Kidney tubule cell (primary cell): ENCODE results near the gene CDK3.
A peak's percentile ranks its signal among the peaks of the same experiment; 100 is the strongest.
"Not testable (repeated sequence)": the region's sequence is repeated elsewhere in the genome, so short reads cannot be mapped to it uniquely, and the experiment has no call there.

ENCODE experiments used
- DNase-seq: peaks from one replicate; pipeline ENCODE4 v3.0.0-alpha.2; 2018; ENCODE audit warnings: low spot score

Gene CDK3

DNA sequence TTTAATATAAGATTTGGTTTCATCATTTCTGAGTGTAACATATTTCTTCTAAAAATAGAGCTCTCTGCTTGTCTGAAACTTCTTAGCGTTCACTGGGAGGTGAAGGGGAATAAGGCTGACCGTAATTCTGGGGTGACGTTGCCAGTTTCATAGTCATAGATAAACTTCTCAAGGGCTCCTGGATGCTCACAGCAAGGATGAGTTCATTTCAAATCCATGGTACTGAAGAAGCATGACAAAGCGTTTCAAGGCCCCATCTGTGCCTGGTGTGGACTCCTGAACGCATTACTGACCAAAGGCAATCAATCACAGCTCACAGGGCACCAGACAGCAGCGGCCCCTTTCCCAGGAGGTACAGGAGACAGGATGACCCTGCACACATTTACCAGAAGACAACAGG lies 38.5 kb downstream of the CDK3 start:
- no peak for DNase-seq

DNA sequence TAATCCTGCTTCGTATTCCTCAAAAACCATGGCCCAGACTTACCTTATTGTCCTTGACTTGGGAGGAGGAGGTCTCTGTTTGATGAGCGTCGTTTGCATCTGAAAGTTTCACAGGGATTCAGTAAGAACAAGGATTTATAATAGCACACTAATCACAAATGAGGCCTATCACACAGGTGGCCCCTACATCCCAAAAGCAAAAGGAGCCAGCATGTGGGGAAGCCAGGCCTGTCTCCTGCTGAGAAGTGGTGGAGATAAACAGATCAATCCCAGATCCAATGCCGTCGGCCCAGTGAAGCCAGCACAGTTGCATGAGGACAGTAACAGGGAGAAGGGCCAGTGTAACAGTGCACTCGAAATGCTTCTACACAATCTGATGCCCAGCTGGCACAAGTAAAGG lies 39.7 kb downstream of the CDK3 start:
- DNase-seq, result no peak

DNA sequence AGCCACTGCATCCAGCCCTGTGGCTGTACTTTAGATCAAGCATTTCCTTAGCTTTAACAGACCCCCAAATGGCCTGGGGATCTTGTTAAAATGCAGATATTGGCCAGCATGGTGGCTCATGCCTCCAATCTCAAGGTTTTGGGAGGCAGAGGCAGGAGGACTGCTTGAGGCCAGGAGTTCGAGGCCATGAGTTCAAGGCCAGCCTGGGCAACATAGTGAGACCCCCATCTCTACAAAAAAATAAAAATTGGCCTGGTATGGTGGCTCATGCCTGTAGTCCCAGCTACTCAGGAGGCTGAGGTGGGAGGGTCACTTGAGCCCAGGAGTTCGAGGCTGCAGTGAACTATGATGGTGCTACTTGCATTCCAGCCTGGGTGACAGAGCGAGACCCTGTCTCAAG lies 42.2 kb downstream of the CDK3 start:
- DNase-seq, result not testable (repeated sequence)

DNA sequence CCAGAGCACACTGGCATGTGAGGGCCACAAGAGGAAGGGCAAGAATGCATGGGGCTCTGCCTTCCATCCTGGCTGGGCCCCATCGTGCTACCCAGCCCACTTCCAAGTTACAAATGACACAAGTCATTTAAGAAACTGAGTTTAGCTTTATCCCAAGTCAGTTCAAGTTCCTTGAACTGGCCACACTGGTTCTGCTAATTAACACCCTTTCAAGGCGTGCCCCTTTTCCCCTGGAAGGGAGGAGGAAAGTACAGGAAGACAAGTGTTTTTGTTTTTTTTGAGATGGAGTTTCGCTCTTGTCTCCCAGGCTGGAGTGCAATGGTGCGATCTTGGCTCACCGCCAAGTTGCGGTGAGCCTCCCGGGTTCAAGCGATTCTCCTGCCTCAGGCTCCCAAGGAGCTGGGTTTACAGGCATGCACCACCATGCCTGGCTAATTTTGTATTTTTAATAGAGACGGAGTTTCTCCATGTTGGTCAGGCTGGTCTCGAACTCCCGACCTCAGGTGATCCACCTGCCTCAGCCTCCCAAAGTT lies 43.9 kb downstream of the CDK3 start:
- not testable (repeated sequence) for DNase-seq

DNA sequence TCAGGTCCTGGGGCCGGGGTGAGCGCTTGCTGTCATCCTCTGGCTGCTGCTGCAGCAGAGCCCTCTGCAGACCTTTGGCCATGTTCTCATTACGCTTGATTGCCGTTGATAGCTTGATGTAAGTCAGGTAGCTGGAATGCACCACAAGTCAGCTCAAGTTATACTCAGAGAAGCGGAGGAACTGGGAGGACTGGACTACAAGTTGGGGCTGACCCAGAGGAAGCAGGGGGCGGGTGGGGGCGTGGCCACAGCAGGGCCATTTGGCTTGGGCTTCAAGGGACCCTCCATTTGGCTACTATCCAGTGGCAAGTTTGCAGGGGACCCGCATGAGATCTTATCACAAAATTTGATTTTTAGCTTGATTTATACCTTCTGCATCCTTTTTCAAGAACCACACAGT lies 45.4 kb downstream of the CDK3 start:
- peak; percentile 23 for DNase-seq

DNA sequence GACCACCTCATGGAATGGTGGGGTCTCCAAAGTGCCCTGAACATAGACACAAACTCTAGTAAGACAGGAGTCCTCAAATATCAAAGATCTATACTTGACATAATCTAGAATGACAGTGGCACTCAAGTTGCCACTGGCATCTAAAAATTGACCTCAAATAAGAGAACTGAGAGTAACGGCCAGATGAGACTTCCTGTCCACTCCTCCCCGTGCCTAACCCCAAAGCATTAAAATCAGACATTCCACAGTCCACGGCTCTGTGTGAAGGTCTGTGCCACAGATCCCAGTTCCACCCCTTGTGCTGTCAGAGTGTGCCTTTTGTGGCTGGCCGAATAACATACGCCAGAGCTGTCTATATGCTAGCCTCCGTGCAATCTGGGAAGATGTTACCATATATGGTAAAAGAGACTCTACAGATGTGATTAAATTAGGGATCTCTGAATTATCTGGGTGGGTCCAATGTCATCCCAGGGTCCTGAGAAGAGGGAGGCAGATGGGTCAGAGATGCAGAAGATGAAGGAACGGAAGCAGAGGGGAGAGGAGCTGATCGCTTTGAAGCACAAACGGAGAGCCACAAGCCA lies 47.5 kb downstream of the CDK3 start:
- no peak for DNase-seq

DNA sequence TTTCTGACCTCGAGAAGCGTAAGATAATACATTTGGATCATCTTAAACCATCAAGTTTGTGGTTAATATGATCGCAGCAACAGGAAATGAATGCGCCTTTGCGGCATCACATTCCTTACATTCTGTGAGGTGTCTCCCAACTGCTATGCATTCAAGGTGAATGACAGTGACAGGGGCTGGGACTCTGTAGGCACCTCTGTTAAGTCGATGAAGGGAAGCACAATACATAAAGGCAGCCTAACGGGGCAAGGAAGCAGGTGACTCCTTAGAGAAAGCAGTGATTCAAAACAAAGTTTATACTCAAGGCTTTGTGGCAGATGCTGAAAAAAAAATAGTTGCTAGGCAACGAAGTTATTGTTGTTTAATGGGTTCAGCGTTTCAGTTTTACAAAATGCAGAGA lies 48.1 kb downstream of the CDK3 start:
- peak; percentile 64 for DNase-seq

DNA sequence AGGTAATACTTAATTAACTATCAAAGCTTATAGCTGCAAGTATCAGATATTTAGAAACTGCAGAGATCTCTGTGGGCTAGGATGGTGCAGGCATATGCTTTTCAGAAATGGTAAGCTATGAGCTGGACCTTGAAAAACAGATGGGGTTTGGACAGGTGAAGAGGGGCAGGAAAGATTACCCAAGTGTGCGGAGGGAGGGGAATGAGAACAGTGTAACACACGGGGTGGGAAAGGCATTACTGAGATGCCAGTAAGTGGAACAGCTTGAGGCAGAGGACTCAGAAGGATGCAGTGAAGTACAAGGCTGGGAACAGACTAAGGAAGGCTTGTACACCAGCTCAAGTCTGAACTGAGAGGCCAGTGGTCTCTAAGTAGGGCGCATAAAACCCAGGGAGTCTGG lies 48.6 kb downstream of the CDK3 start:
- DNase-seq, result no peak

DNA sequence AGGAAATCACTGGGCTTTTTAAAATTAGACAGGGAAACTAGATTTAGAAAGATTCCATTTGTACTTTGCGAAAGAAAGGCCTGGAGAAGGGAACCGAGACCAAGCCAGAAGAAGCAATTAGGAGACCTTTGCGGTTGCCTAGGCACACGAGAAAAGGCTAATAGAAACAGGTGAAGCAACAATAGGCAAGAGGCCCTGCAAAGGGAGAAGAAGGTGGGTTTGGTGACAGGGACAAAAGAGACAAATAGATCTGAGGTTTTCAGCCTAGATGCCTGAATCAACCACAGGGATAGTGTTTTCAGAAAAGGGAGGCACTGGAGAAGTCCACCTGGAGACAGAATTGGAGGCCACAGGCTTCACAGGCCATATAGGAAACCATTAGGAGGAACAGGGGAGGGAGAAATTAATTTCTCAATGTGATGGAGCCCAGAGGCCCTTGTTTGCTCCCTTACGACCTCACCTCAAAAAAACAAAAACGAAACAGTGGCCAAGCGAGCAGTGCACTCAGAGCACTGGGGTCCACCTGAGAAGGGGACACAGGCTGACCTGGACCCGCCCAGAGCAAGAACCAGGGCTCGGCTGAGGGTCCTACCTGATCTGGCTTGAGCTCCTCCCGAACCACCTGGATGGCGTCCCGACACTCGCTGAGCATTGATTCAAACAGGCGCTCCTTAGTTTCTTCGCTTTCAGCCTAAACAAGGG lies 49.3 kb downstream of the CDK3 start:
- no peak for DNase-seq

DNA sequence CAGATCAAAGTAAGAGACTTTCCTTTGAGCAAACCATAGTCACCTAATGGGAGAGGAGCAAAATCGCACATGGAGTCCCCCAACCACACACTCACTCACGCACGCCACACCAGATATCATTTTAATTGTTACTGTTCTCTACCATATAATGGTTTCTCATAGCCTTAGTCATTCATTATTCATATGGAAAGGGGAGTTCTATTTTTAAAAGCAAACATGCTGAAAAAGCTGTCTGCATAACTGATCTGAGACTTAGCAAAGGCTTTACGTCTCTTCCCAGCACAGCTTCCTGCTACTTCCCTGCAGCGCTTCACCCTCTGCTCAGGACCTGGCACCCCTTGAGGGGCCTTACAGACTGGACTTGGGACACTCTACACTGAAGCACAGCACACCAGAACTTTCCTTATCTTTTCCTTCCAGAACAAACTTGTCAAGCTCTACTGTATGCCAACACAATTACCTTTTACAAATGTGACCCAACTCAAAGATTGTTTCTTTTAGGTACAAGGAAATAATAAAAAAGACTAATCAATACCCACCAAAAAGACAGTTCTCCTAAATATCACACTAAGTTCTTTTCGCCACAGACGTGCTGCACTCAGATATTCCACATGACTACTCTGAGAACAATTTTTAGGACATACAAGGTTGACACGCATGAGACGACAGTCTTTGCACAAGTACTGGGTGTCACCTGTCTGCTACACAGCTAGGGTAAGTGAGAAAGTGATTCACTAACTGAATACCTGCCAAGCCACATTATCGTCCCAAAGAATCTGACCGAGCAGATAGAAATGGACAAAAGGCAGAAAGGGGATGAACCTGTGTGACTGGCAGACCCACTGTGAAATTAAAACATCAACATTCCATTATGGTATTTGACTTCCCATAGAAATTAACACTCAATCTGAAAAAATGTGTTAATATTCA lies 50.1 kb downstream of the CDK3 start:
- peak; percentile 97 for DNase-seq

DNA sequence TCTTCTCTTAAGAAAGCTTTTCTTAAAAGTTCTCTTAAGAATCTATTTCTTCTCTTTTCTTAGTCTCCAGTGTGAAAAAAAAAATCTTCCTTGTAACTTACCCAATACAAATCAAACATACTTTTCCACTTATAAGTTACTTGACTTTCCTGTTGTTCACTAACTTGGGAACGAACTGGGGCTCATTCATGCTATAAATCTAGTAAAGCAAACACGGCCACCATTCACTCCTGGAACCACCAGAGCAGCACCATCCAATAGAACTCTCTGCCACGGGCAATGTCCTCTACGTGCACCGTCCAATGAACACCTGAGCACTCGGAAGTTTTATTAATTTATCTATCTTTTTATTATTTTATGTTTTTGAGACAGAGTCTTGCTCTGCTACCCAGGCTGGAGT lies 50.9 kb downstream of the CDK3 start:
- DNase-seq, result peak; percentile 83

DNA sequence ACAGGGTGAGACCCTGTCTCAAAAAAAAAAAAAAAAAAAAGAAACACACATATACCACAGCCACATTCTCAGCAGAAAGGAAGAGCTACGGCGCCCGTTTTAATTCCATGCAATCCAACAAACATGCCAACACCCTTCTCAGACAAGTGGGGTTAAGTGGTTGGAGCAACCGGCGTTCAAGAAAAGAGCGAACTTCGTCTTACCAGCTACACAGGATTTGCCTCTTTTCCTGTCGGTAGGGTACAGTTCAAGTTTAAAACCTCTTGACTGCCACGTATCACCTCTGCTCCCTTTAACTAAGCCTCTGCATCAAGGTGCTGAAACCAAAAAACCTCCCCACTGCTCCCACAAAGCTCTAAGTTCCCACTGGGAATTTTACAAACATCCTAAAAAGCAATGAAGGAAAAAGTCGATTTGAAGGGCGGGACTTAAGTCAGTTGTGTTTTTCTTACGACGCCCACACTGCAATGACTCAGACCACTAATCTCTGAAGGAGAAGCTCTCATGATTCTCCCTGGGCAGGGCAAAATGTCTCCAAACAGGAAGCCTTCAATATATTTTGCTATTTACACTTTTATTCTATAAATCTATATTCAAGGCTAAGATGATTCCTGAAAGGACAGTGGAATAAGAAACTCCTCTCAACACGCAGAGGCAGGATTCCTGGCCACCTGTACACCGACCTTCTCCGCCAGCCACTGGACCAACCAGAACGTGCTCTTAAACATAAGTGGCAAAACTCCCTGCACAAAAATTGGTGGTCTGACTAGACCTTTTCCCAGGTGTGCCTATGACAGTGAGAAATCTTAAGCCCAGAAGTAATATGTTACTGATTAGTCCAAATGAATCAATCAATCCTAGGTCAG lies 52.8 kb downstream of the CDK3 start:
- peak; percentile 78 for DNase-seq

DNA sequence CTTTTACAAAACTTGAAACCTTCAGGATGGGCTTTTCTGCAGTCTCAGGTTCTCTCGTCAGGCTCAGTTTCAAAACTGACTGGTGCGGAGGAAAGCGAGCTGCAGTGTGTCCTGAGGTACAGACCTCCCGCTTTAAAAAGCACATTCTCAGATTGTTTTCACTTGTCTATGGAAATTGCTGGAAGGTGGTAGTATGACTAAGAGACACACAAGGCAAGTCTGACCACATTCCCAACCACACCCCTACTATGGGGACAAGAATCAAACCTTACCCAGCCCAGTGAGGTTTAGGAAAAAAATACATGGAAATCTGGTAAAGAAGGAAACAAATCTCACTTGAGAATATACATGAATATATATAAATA lies 53.4 kb downstream of the CDK3 start:
- peak; percentile 75 for DNase-seq
